Right ventricle myocardium inferior (tissue), 1 donor: ENCODE results near the gene SYT6. TPM values are rescaled to one million over a fixed set of nuclear protein-coding genes. Genes with fewer than 3 reads are reported as not detected.
A peak's percentile ranks its signal among the peaks of the same experiment; 100 is the strongest.

Source experiments
- ATAC-seq: fragments of 200-7000 bp; cut with Tn5 transposase; one replicate; pipeline ENCODE4 v1.9.1; 2020; ENCODE audit warnings: mild to moderate bottlenecking, moderate library complexity
- DNase-seq: peaks from one replicate; pipeline ENCODE4 v3.0.0; 2021; ENCODE audit errors: missing footprints
- intact Hi-C: fragments of 100-400 bp; cut with DNase I; formaldehyde crosslinking; loops from one replicate; pipeline ENCODE4 v1.11.0; 2022
- total RNA-seq: library from RNA; stranded (reverse); fragmentation: NEBNext Ultra II Directional; extraction: Animal tissue kit (Norgen Biotek cat#: 25700); gene quantifications from one replicate; pipeline ENCODE4 v1.2.1, GENCODE V29; 2021
- donor health status: DM: no; HTN: yes; CAD: no; lungs with severe emphysema.

SYT6 gene
- total RNA-seq, 1 donor from 2014 or later: not detected

DNA sequence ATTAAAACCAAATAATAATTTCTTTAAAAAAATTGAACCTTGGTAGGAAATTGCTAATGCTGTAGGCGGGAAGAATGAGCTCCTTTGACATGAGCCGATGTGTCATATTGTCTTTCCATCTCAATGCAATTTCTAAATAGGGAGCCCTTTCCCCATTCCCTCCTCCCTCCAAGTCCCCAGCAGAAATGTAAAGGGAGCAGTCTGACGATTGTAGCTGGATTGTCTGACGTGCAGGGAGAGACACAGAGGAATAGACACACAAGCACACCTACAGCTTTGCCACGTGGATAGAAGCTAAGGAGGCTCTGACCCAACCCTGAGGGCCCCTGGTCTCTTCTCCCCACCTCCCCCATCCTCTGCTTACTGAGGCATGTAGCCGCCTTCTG lies 3.6 kb upstream of the SYT6 start:
- DNase-seq: no peak
- ATAC-seq: no peak
- intact Hi-C loops: loop anchor here (5.0 kb wide), 1 partner anchor 40 kb away; no protein-coding TSS in a partner anchor

DNA sequence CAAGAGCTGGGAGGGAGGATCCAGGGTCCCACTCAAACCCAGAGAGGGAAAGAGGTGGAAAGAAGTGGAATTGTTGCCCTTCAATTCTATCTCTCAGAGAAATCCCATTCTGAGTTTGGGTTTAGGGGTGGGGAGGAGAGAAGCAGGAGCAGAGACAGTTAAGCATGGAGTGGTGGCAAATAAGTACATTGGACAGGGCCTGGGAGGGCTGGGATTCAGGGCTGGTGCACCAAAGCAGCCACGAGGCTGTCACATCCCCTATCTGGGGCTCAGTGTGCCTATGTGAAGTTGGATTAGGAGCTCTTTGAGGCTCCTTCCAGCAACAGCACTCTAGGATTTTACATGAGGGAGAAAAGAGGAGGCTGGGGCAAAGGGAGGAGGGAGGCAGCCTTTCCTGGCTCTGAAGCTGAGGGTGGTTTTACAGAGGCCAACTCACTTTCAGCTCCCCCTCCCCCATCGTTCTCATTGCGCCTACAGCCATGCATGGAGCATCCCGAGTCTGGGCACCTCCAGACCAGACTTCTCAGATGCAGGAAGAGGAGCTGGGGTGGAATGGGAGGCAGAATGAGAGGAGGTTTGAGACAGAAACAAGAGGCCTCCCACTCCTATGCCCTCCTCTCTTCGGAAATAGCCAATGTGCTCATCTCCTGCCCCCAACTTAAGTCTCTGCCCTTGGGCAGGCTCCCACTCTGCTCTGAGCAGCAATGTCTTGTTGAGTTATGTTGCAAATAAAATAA lies 3.0 kb upstream of the SYT6 start:
- intact Hi-C loops: loop anchor here (5.0 kb wide), 1 partner anchor 41 kb away; no protein-coding TSS in a partner anchor
- no peak for ATAC-seq
- no peak for DNase-seq

DNA sequence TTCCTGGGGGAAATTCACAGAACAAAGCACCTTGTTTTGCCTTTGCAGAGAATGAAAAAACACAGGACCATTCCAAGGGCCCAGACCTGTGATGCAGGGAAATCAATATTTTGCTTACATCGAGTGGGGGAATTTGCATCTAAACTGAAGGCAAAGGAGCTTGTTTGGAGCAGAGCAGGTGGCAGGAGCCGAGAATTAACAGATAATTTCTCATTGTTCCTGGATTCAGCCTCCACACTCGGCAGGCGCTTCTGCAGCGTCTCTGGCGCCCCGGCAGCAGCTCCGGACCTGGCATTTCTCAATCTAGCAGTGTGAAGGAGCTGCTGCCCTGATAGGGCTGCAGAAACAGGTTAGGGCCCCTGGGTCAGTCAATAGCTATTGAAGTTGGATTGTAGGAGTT lies 2.0 kb upstream of the SYT6 start:
- DNase-seq (no peak), ATAC-seq (no peak)
- intact Hi-C loops: loop anchor here (5.0 kb wide), 1 partner anchor 42 kb away; no protein-coding TSS in a partner anchor

DNA sequence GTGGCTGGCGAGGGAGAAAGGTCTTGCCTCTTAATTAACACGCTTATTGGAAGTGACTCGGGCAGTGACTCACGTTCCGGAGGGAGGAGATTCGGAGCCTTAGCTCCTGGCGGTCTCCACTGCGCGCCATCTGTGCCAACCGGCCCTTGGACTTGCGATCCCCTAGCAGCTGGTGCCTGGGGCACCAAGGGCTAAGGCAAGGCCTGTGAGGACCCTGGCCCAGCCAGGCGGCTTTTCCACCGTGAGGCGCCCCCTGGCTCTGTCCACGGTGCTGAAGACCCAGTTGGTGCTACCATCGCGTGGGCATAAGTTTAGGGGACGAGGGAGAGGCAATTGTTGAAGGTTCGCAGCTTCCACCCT lies 1.3 kb upstream of the SYT6 start:
- intact Hi-C loops: loop anchor here (5.0 kb wide), 1 partner anchor 42 kb away; no protein-coding TSS in a partner anchor
- ATAC-seq (no peak), DNase-seq (no peak)

DNA sequence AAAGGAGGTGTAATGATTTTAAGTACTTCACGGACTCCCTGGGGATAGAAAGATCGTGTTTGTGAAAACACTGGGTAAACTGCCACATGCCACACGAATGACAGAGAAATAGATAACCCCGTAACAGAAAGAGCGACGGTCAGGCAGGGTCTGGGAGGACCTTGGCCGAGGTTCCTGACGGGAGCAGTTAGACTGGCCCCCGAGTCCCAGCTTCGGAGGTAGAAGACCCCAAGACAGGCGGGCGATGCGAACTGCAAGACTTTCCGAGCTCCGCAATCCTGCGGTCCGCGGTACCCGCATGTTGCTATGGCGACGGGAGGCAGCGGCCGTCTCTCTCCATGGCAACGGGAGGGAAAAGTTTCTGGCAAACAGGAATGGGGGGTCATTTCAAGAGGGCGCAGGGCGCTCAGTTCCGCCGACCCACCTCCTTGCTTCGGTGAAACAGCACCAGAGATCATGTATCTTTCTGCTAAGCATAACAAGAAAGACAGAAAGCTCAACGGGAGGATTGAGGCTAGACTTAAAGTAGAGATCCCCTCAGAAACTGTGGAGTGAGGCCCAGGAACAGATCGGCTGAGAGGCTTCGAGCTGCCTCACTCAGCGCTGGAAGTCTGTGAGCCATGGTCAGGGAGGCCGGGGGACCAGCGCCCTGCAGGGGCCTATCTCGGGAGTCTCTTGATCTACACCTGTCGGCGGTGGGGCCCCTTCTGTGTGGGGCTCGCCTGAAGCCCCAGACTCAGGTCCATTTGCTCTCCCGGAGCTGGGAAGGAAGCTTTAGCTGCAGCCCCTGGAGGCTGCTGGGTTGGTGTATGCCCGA lies 685 bp upstream of the SYT6 start:
- ATAC-seq (no peak), DNase-seq (no peak)
- intact Hi-C loops: no loop called here

DNA sequence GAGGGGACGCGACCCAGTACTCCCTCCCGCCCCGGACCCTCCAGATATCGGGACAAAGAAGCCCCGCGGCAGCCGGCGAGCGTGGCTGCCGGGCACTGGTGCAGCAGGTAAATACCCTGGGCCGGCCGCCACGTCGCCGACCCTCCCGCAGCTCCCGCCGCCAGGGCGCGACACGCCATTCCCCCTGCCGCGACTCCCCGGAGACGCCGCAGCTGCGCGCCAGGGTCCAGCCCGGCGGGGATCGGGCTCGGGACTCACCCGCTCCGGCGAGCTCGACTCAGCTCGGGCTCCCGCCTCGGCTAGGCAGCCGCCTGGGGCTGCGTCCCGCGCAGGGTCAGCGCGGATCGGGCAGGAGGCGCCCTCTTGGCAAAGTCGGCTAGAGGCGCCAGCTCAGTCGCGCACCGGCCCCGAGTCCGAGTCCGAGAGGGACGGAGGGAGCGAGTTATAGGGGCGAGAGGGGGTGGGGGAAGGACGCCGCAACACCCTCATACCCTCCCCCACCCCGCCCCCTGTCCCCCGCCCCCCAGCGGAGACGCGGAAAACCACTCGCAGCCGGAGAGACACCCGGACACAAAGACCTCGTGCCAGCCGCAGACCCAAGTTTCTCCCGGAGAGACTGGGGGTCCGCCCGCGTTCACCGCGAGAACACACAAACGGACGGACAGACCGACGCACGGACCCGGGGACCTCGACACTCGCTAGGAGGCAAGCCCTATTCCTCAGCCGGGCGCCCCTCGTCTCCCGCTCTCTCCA lies 985 bp downstream of the SYT6 start:
- intact Hi-C loops: no loop called here
- DNase-seq: no peak
- peak; percentile 78 for ATAC-seq

- DNase-seq: no peak
- intact Hi-C loops: no loop called here
- ATAC-seq: no peak
These were observed 1.6 kb downstream of the SYT6 start for GRCh38 chr1:114152089-114152507.

DNA sequence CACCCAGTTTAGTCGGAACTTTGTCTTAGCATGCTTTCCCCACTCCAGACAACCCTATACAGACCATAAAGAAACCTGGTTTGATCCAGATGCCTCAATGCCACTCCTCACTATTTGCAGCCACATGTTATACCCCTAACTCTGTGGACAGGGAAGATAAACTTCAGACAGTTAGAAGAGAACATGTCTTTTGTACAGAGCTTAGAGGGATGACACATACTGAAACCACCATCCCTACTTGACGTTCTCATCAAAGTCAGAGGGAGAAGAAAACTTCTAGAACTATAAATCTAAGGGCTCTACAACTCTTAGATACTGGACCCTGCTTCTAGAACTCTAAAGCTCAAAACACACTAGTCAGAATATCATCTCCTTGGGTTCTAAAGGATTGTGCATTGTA lies 3.7 kb downstream of the SYT6 start:
- intact Hi-C loops: no loop called here
- ATAC-seq (no peak), DNase-seq (no peak)

DNA sequence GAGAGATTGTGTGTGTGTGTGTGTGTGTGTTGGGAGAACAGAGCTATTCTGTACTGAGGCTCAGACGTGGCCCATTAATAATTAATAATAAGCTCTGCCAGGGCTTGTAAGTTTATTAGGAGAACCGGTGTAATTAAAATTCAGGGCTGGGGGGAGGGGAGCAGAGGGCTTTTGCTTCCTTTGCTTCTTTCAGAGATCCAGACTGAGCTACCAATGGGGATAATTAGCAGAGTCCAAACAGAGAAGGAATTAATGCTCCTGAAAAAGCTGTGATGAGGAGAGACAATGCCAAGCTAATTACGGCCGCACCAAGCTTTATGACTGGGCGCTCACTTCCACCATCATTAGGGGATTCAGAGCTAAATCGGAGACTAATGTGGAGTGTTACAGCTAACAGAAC lies 4.5 kb downstream of the SYT6 start:
- no peak for DNase-seq
- intact Hi-C loops: no loop called here
- ATAC-seq: no peak

DNA sequence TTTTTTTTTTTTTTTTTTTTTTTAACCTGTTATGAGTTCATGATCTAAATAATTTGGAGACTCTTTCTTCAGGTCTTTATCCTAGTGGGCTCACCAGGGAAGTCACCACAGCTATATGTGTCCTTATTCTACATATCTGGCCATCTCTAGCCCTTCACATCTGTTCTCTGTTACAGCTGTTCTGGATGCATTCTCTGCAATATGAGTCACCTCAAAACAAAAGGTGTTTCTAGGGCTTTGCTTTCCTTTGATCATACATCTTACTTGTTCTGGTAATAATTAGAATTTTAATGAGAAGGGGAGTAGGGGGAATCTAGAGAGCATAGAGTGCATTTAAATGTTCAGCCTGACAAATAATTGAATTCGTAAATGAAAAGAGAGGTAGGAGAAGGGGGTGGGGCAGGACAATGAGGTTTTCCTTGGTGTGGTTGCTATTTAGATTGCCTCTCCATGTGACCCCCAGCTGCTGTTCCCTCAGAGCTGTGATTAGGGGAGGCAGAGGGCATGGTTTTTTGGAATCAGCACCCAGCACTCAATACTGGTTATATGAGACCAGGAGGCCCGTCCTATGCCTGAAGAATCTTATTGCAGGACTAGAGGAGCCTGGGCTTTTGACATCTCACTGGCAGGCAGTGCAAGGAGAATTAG lies 8.0 kb downstream of the SYT6 start:
- ATAC-seq: no peak
- intact Hi-C loops: no loop called here
- no peak for DNase-seq

DNA sequence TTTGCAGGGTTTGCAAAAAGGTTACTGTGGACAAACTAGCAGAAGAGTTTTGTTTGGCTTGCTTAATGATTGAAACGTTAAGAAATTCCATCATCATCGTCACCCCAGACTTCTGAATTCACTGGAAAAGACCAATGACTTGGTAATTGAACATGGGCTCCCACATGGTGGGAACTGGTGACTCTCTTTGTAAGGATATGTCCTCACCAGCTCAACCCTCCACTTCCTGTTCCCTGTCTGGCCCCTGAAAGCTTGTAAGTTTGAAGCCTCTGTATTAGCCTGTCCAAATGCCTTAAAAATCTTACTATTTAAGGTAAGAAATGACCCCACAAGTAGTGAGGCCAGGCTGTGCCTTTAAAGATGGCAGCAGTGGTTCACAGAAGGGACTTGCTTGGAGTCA lies 9.7 kb downstream of the SYT6 start:
- intact Hi-C loops: no loop called here

DNA sequence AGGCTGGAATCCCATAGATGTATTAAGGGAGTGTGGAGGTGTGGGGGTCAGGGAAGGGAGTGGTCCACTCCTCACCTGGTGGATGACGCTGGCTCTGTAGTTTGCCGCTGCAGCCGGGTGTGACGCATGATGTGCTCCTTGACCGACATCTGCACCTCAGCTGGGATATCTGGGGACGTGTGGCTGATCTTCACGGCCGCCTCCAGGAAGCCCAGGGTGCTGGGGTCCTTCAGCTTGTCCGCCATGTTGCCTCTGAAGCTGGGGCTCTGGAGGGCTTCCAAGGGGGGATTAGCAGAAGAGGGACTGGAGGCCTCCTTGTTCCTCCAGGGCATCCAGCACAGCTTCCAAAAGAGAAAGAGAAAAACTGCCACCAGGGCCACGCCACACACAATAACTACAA lies 14.1 kb downstream of the SYT6 start:
- intact Hi-C loops: no loop called here
- ATAC-seq (no peak), DNase-seq (no peak)

More for the DNA sequence above, 9.7 kb downstream of the SYT6 start:
- ATAC-seq: no peak
- DNase-seq: no peak

DNA sequence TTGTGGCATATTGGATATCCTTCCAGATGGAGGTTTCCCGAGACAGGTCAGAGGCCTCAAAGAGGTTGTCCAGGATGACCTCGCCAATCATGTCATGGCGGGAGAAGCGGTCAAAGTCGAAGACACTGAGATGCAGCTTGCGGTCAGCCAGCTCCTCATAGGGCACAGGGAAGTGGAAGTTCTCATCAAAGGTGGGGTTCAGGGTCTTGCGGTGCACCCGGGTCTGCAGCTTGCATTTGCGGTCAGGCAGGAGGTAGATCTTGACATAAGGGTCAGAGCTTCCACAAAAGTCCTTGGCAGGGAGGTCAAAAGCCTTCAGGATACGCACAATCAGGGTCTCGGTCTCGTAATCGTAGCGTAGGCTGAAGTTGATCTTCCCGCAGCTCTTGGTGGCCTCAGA lies 16.2 kb downstream of the SYT6 start:
- ATAC-seq: no peak
- intact Hi-C loops: no loop called here
- no peak for DNase-seq

- intact Hi-C loops: no loop called here
- ATAC-seq (no peak), DNase-seq (no peak)
These were observed 17.9 kb downstream of the SYT6 start for GRCh38 chr1:114135786-114136185.

DNA sequence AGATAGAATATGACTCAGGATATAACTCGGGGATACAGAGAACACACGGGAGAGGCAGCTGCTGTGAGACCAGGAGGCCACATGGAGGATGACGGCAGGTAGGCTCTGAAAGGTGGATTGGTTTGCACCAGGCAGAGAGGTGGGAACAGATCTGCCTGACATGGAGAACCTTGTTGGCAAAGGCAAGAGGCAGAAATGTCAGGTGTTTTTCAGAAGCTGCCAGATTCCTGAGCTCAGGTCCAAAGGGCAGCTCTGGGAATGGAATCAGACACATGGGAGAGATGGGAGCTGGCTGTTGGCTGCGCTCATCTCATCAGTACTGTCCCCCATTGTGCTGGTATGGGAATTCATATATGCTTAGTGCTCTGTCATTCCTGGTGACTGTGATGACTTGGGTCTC lies 19.2 kb downstream of the SYT6 start:
- intact Hi-C loops: no loop called here
- DNase-seq: no peak
- ATAC-seq: no peak

- ATAC-seq (no peak), DNase-seq (no peak)
- intact Hi-C loops: no loop called here
These were observed 20.5 kb downstream of the SYT6 start for GRCh38 chr1:114133129-114133528.

GRCh38 chr1:114131526-114132220 lies 22.0 kb downstream of the SYT6 start:
- no peak for DNase-seq
- no peak for ATAC-seq
- intact Hi-C loops: no loop called here

- no peak for ATAC-seq
- DNase-seq: no peak
- intact Hi-C loops: no loop called here
These were observed 22.7 kb downstream of the SYT6 start for GRCh38 chr1:114130846-114131525.
